Measurements from ENCODE around the gene SPATS2. TPM values are rescaled to one million over a fixed set of nuclear protein-coding genes. Genes with fewer than 3 reads are reported as not detected.
A peak's percentile ranks its signal among the peaks of the same experiment; 100 is the strongest.

Gene SPATS2
- total and polyA plus RNA-seq, 2 experiments from 2014 or later: 31.0 to 43.1 TPM

- Histone ChIP-seq H3K9me3 (ENCODE audit: low read depth) (no peaks in the 10 kb centered on the region), H3K36me3 (peaks cover 8% of the 10 kb centered on the region), H3K4me3 (no peak overlapping the region), H3K4me1 (ENCODE audit: low read depth) (peaks cover 6% of the 10 kb centered on the region), H3K27me3 (no peaks in the 10 kb centered on the region), H3K27ac (no peak overlapping the region)
- TF ChIP-seq CTCF (IDR thresholded peaks at IDR 0.05; ENCODE audit: low read depth, low read length): no peak
- DNase-seq (ENCODE audit: low read depth in 1 of 2, low spot score in 1 of 2): no peak
These were observed 115.1 kb downstream of the SPATS2 start for GRCh38 chr12:49482095-49483051.

- peaks cover 6% of the 10 kb centered on the region for H3K4me1 ChIP-seq (ENCODE audit: low read depth)
- no peak for DNase-seq (ENCODE audit: low read depth in 1 of 2, low spot score in 1 of 2)
- H3K27ac ChIP-seq: no peak overlapping the region
- H3K9me3 ChIP-seq (ENCODE audit: low read depth): no peaks in the 10 kb centered on the region
- TF ChIP-seq CTCF (IDR thresholded peaks at IDR 0.05; ENCODE audit: low read depth, low read length): no peak
- H3K4me3 ChIP-seq: no peak overlapping the region
- no peaks in the 10 kb centered on the region for H3K27me3 ChIP-seq
- peaks cover 8% of the 10 kb centered on the region for H3K36me3 ChIP-seq
These were observed 116.4 kb downstream of the SPATS2 start for GRCh38 chr12:49483619-49484018.

- TF ChIP-seq CTCF (IDR thresholded peaks at IDR 0.05; ENCODE audit: low read depth, low read length): no peak
- no peaks in the 10 kb centered on the region for H3K27me3 ChIP-seq
- no peak for DNase-seq (ENCODE audit: low read depth in 1 of 2, low spot score in 1 of 2)
- peaks cover 8% of the 10 kb centered on the region for H3K36me3 ChIP-seq
- H3K4me3 ChIP-seq: no peak overlapping the region
- H3K4me1 ChIP-seq (ENCODE audit: low read depth): no peaks in the 10 kb centered on the region
- H3K27ac ChIP-seq: no peak overlapping the region
- no peaks in the 10 kb centered on the region for H3K9me3 ChIP-seq (ENCODE audit: low read depth)
These were observed 120.3 kb downstream of the SPATS2 start for GRCh38 chr12:49487605-49488004.

GRCh38 chr12:49489154-49489553 is 121.9 kb downstream of the SPATS2 start:
- no peak for TF ChIP-seq CTCF (IDR thresholded peaks at IDR 0.05; ENCODE audit: low read depth, low read length)
- H3K4me1 ChIP-seq (ENCODE audit: low read depth): no peaks in the 10 kb centered on the region
- DNase-seq (ENCODE audit: low read depth in 1 of 2, low spot score in 1 of 2): no peak
- H3K36me3 ChIP-seq: peaks cover 8% of the 10 kb centered on the region
- no peak overlapping the region for H3K4me3 ChIP-seq
- no peak overlapping the region for H3K27ac ChIP-seq
- no peaks in the 10 kb centered on the region for H3K27me3 ChIP-seq
- no peaks in the 10 kb centered on the region for H3K9me3 ChIP-seq (ENCODE audit: low read depth)

GRCh38 chr12:49489720-49490119 is 122.5 kb downstream of the SPATS2 start:
- DNase-seq (ENCODE audit: low read depth in 1 of 2, low spot score in 1 of 2): peak in 1 of 2 donors; percentile 81
- H3K9me3 ChIP-seq (ENCODE audit: low read depth): no peaks in the 10 kb centered on the region
- H3K4me1 ChIP-seq (ENCODE audit: low read depth): no peaks in the 10 kb centered on the region
- no peak overlapping the region for H3K27ac ChIP-seq
- H3K27me3 ChIP-seq: no peaks in the 10 kb centered on the region
- peak; percentile 33 for TF ChIP-seq CTCF (IDR thresholded peaks at IDR 0.05; ENCODE audit: low read depth, low read length)
- peaks cover 5% of the 10 kb centered on the region for H3K36me3 ChIP-seq
- H3K4me3 ChIP-seq: no peak overlapping the region
